Pericardium fibroblast (primary cell): ENCODE measurements around the gene SLFN14. TPM values are rescaled to one million over a fixed set of nuclear protein-coding genes. Genes with fewer than 3 reads are reported as not detected.

Source experiments
- total RNA-seq: library from RNA; depleted of rRNA; stranded (reverse); fragments of >200 nt; gene quantifications from 2 replicates; pipeline ENCODE4 v1.2.3, GENCODE V29; 2015

The SLFN14 gene
- total RNA-seq = not detected in 2 replicates

DNA sequence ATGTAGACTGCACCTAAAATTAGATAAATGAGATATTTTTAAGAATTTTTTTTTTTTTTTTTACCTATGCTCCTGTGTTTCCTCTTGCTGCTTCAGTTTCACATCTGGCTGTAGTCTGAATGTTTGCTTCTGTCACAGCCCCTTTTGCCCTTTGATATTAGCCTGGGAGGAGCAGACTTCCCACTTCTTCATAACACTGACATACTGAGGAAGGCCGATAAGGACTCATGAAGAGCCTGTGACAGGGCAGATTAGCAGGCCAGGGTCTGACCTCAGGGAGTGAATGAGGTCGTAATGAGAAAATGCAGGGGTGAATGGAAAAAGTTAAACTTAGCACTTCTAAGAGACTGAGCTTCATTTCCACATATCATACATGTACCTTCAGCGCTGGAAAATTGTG lies at the start of gene SLFN14:
SLFN14 (minus strand) TSS at position 117 of the 400 bp plus-strand sequence. CDS start 2,757 bp downstream, outside the sequence.

DNA sequence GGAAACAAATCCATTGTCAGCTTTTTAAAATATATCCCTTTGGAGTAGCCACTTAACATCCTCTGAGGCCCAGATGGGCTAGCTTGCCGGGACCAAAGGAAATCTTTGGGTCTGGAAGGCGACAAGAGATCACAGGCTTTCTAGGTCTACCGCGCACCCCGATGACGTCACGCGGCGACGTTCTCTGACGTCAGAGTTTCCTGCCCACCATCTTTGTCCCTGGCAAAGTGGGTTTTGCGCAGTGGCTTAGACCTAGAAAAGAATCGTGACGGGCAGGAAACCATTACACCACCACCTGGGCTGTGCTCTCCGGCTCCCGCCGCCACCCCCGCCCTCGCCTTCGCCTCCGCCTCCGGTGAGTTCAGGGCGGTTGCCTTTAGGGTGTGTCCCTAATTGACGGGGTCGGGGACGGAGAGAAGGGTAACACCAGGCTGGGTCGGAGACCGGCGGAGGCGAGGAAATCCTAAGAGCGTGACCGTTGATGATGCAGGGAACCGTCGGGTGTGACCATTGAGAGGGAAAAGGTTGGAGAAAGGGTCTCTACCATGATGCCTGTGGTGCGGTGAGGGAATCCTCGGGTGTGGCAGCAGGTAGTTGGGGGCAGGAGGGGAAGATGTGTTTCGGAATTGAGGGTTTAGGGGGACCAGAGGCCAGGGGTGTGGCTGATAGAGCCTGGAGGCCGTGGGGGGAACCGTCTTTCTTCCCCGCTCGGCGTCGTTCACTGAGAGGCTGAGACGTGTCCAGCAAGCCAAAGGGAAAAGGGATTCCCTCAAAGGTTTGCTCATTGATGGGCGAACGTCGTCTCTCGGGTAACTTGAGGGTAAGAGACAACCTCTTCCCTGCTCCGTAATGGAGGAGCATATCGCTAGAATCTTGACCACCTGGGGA lies 26.7 kb upstream of the SLFN14 start, which contains the start of gene AP2B1:
AP2B1 (plus strand) TSS at position 249 of the 888 bp plus-strand sequence. CDS start 6,709 bp downstream, outside the sequence.

GRCh38 chr17:35578197-35578928 lies 17.7 kb upstream of the SLFN14 start, which contains the start of gene PEX12:
TSS of gene PEX12 (minus strand) at chr17:35578571. CDS start at chr17:35578021, 550 bp downstream.

GRCh38 chr17:35537601-35538141 lies 22.9 kb downstream of the SLFN14 start, which contains the start of gene SLFN12L:
TSS of gene SLFN12L (minus strand) at chr17:35537678. CDS start at chr17:35522364, 15,314 bp downstream.

Other genes starting within 250 kb of the SLFN14 start
- gene SLFN11, start 187.2 kb downstream of the SLFN14 start, total RNA-seq = 24.9 and 26.1 TPM in 2 replicates
- gene SLFN12, start 128.3 kb downstream of the SLFN14 start, total RNA-seq = 11.5 and 15.2 TPM in 2 replicates
- 0.85 and 2.7 TPM in 2 replicates for gene SLFN13, start 112.1 kb downstream of the SLFN14 start, total RNA-seq
- not detected in 2 replicates for gene SLFN12L, start 23.1 kb downstream of the SLFN14 start, total RNA-seq
- 5.8 and 7.2 TPM in 2 replicates for gene PEX12, start 17.8 kb upstream of the SLFN14 start, total RNA-seq
- gene AP2B1, start 26.5 kb upstream of the SLFN14 start, total RNA-seq = 43.6 and 52.9 TPM in 2 replicates
- 9.6 and 11.9 TPM in 2 replicates for gene RASL10B, start 170.8 kb upstream of the SLFN14 start, total RNA-seq
- gene GAS2L2, start 192.4 kb upstream of the SLFN14 start, total RNA-seq = 0.23 TPM in 1 of 2 replicates, not detected in the other
- gene C17orf50, start 200.1 kb upstream of the SLFN14 start, total RNA-seq = not detected in 2 replicates
- gene MMP28, start 234.8 kb upstream of the SLFN14 start, total RNA-seq = 8.5 and 12.9 TPM in 2 replicates
- gene TAF15, start 248.7 kb upstream of the SLFN14 start, total RNA-seq = 17.7 and 40.2 TPM in 2 replicates